Astrocyte of the spinal cord (primary cell): Measurements from ENCODE around the gene CCHCR1.

Experiments
- DNase-seq: peaks from one replicate; pipeline ENCODE4 v3.0.0; 2011; ENCODE audit warnings: low read depth, low spot score
- H3K4me3 ChIP-seq: 2 replicates; pipeline ENCODE4 v1.5.1; 2011; ENCODE audit warnings: low read depth, mild to moderate bottlenecking, low read length, moderate library complexity
- CTCF ChIP-seq: IDR thresholded peaks from 2 replicates; pipeline ENCODE4 v1.5.1; 2012; ENCODE audit warnings: low read depth, mild to moderate bottlenecking, low read length, inconsistent platforms
- in situ Hi-C: cut with HindIII; loops from 2 replicates; pipeline ENCODE4 v1.10.0; 2017; ENCODE audit warnings: low sequenced_read_pairs

CCHCR1 gene

DNA sequence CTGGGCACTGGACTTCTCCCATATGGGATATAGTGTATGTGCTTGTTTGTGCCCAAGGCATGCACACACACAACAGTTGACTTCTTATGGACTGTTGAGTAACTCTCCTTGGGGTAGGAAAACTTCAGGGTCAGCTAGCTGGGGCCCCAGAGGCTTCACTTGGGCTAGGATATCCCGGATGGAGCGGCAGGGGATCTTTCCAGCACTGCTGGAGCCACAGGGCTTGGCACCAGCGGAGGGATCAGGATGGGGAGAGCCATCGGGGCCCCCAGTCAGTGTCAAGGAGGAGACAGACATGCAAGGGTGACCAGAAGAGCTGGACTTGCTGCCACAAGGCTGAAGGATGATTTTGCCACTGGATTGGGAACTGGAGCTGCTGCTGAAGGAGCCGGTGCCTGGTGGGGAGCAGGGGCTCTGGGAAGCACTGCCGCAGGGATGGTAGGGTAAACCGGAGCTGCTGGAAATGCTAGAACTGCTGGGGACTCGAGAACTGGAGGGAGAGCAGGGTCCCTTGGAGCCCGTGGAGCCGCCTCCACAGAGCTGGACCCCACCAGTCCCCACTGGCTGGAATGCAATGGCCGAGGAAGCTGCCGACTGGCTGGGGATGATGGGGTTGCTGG, 41.6 kb downstream of the CCHCR1 start:
- in situ Hi-C loops, result no loop called here
- no peak overlapping the region for H3K4me3 ChIP-seq
- no peak for DNase-seq
- TF ChIP-seq CTCF, result no peak

DNA sequence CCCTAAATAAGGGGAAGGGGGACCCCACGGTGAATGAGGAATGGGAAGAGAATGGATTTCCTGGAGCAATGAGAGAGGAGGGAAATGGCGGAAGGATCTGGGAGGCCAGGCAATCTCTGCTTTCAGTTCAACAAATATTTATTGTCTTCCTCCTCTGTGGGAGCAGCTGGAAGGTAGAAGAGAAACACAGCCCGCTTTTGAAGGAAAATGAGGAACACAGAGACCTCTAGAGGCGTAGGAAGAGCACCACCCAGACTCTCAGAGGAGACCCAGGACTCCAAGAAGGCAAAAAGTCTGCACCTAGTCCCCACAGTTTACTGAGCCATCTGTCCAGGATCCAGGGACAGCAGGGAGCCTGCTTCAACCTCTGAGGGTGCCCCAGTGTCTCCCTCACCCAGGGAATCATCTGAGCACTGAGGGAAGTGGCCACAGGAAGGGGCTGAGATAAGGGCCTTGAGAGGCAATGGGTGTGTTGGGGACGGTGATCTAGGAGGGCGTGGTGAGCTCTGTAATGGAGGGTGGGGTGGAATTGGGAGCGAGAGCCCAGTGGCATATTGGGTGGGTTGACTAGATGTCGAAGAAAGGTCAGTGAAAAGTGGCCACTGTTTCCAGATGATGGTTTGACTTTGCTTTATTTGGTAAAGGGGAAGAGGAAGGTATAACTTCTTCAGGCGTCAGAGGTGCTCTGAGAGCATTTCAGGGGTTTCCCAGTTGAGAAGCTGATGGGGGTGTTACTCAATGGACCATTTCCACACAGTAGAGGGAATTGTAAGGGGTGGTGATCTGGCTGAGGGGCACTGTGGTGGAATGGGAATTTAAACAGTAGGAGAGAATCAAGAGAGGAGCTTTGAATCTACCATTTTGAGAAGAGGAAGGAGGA, 42.4 kb downstream of the CCHCR1 start:
- in situ Hi-C loops, result no loop called here
- DNase-seq, result peak; percentile 69
- H3K4me3 ChIP-seq, result peak overlapping the region; percentile 17
- peak; percentile 55 for TF ChIP-seq CTCF

GRCh38 chr6:31114541-31114878, 43.1 kb downstream of the CCHCR1 start, which contains the start of gene PSORS1C1:
Gene PSORS1C1 (plus strand): TSS chr6:31114800. CDS start chr6:31129633, 14,833 bp downstream.
- peak; percentile 96 for DNase-seq
- in situ Hi-C loops, result no loop called here
- TF ChIP-seq CTCF, result no peak
- peak within 1 kb of the TSS; percentile 17 for H3K4me3 ChIP-seq

DNA sequence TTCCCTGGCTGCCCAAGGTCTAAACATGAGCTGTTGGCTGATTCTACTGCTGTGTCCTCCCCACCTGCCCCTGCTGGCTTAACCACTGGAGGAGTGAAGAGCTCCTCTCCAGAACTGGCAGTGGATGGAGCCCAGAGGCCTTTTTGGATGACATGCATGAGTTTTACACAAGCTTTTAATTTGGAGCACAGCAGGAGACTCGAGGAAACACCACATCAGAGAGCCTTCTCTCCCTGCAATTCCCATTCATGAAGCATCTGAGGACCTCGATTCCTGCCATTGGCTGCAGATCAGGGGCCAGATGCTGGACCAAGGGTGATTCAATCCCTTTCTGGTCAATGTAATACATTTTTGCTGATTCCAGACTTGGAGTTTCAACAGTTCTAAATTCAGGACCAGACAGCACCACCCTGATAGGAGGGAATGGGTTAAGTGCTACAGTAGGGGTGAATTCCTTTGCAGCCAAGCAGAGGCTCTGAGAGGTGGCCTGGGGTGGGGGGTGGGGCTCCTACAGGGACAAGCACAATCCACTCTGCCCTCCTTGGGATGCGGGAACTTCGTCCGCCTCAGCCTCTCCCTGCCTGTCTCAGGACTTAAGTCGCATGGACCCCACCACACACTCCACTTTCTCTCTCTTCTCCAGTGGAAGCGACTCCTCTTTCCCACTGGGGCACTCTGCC, 43.6 kb downstream of the CCHCR1 start:
- in situ Hi-C loops, result no loop called here
- no peak for TF ChIP-seq CTCF
- peak; percentile 93 for DNase-seq
- no peak overlapping the region for H3K4me3 ChIP-seq

GRCh38 chr6:31112478-31112877, 45.1 kb downstream of the CCHCR1 start, which contains the start of gene C6orf15:
Gene C6orf15 (minus strand): TSS chr6:31112575. CDS start chr6:31112555, 20 bp downstream.
- in situ Hi-C loops, result no loop called here
- no peak for DNase-seq
- H3K4me3 ChIP-seq, result no peak within 1 kb of the TSS
- no peak for TF ChIP-seq CTCF

DNA sequence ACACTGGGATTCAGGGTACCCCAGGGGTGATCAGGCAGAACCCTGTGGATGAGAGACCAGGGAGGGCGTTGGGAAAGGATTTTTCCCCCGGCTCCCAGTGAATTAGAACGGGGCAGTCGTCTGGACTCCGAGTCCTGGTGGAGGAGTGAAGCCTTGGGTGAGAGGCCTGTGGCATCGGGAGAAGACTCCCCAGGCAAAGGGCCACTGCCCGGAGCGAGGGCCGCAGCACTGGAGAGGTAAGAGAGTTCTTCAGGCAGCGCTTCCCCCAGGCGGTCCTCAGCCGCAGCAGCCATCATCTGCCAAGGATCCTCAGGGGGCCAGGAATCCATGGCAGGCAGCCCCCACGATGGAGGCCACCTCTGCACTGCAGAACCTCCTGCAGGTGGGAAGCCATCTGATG, 45.9 kb downstream of the CCHCR1 start:
- no peak overlapping the region for H3K4me3 ChIP-seq
- in situ Hi-C loops, result no loop called here
- DNase-seq, result no peak
- no peak for TF ChIP-seq CTCF
